ENCODE measurements around the gene EFCAB6.

The EFCAB6 gene

DNA sequence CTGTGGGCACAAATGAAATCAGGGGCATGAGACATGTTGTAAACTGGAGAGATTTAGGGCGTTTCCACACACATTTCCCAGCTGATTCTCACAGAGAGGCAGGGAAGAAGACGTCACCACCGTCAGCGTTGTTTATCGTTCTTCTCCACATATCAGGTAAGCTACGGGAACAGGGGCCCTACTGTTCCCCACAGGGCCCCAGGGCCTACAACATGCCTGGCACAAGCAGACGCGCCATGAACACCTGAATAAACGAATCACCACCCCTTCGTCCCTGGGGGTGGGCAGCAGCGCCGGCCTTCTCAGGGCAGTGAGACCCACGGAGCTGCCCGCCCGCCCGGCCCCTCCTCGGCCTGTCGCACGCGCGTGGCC lies 342 bp downstream of the EFCAB6 start:
- DNase-seq: no peak

DNA sequence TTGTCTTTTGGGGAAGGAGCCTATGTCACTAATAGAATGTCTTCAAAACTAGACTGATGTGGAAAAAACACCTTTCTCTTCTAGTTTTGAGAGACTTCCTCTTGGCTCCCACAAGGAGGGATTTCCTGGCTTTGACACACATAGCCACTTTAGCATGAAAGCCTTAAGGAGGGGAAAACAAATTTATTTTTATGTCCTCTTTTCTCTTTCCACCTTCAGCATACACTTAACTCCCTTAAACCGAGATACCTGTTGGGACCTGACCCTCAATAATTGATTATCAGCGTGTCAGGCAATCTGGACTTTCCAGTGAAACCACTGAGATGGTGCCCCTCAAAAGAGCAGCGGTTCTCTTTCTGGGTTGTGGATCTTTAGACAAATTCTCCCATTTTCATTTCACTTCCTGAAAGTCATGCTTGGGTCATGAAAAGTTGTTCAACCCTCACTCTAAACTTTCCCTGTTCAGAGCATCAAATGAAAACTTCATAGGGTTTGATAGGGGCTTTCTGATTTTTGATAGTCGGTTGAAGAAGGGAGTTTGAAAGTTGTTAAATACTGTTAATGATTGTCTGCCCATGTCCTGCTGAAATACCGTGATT lies 9.1 kb downstream of the EFCAB6 start:
- DNase-seq: no peak

DNA sequence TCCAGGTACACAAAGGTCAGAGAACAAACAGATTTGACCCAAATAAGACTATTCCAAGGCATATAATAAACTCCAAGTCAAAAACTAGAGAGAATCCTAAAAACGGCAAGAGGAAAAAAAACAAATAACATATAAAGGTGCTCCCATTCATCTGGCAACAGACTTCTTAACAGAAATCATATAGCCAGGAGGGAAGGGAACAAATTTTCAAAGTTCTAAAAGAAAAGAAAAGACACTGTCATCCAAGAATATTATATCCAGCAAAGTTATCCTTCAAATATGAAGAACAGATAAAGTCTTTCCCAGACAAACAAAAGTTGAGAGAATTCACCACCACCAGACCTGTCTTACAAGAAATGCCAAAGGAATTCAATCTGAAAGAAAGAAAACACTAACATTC lies 11.1 kb downstream of the EFCAB6 start:
- no peak for DNase-seq

DNA sequence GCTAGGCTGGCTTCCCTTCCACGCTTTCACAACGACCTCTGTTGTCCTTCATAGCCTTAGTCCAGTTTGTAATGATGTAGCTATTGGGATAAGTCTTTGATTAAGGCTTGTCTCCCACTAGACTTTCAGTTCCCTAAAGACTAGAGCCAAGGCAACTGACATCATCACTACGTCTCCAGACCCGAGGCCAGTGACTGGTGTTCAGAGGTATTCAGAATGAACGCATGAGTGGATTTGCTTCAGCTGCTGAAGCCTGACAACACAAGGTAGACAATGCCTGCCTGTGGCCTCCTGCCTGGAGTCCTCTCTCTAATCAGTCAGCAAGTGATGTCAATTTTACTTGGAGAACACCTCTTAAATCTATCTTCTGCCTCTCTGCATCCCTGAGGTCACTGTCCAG lies 13.6 kb downstream of the EFCAB6 start:
- no peak for DNase-seq

DNA sequence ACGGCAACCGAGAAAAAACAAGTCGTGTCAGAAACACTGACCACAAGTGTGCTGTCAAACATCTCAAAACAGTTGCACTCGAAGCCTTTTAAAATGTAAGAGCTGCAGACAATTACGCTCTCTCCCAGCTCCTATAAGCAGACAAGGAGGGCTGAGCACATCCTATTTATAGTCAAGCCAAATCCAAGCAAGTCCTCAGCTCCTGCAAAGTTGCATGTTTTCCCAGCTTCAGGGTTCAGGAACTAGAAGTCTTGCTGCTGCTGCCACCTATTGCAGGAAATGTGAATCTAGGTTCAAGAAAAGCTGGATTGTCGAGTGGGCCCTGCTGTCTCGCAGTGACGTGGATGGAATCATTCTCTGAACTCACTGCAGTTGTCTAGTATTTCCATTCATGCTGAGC lies 15.5 kb downstream of the EFCAB6 start:
- DNase-seq: peak; percentile 70

DNA sequence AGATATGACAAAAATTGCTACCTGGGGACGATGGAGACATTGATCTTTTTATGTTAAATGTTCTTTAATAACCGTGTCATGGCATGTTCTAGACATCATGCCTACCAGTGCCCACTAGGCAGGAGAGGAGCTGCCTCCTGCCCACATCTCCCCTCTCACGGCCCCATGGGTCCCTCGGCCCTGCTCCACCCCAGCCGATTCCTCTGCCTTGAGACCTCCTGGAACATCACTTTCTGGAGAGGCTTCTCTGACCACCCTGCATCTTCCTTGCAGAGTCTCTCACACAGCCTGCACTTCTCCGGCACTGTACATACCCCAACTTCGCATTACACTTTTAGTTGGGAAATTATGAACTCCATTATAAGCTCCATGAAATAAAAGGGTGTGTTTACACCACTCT lies 16.8 kb downstream of the EFCAB6 start:
- DNase-seq: no peak

DNA sequence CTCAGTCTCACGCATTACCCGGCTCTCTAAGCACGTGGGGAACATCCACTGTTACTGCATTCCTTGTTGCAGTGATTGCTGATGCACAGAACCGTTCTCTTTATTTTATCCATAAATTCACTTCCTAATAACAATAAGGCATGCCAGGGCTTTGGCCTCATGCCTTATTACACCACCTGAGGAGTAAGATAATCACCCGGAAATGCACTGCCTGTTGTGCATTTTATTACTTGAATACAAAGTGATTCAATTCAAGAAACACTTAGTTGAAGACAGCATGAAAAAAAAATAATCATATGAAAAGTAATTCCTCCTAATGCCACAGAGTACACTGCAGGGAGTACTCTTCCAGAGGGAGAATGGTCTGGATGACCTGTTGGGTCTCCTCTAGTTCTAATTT lies 19.2 kb downstream of the EFCAB6 start:
- no peak for DNase-seq

DNA sequence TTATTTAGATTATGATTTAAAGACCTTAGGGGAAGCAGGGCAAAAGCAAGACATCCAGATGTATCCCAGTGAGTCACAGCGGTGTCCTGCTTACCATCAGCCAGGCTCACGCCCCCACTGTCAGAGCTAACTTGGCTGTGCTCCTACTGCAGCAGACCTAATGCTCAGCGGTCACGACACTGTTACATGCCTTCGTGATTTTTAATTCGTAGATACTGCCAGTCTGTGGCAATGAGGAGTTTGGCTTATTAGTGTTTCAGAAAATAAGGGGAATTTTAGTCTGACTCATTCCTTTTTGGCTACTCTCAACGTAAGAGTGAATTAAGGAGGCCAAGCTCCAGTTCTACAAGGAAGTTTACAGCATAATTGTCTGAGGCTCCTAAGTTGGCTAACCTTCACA lies 22.7 kb downstream of the EFCAB6 start:
- DNase-seq: no peak

DNA sequence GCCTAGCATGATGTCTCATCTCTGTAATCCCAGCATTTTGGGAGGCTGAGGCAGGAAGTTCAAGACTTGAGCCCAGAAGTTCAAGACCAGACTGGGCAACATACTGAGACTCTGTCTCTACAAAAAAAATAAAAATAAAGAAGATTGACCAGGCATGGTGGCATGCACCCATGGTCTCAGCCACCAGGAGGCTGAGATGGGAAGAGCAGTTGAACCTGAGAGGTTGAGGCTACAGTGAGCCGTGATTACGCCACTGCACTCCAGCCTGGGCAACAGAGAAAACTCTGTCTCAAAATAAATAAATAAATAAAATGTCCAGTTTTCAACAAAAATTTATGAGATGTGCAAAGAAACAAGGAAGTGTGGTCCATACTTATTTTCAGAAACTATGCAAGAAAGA lies 28.3 kb downstream of the EFCAB6 start:
- no peak for DNase-seq

DNA sequence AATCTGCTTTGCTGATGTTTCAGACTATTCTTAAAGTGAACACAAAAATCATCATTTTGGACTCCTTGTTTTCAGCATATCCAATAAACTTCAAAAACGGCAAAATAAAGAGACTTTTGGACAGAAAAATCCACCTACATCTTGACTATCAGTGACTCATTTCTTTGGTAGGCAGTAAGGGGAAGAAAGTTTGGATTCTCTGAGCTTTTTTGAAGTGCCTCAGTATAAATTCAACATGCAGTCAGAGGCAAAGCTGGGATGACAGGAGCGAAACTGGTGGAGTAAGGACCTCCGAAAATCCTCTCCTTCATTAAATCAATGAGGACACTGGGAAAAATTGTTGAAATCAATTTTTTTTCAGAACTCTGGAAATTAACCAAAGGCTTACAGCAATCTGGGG lies 29.7 kb downstream of the EFCAB6 start:
- no peak for DNase-seq

DNA sequence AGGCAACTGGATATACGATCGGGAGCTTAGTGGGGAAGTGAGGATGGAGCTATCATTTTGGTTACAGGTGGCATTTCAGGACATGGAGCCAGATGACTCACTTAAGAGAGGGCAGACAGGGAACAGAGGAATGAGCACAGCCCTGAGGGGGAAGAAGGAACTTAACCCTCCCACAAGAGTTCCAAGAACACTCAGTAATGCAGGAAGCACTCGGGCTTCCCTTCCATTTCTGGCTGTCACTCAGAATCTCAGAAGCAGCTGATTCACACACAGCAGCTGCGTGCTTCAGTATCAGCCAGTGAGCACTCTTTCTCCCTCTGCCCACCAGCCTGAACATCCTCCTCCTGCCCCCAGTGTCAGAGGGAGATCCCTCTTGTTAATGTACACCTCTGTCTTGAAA lies 34.8 kb downstream of the EFCAB6 start:
- DNase-seq: no peak

DNA sequence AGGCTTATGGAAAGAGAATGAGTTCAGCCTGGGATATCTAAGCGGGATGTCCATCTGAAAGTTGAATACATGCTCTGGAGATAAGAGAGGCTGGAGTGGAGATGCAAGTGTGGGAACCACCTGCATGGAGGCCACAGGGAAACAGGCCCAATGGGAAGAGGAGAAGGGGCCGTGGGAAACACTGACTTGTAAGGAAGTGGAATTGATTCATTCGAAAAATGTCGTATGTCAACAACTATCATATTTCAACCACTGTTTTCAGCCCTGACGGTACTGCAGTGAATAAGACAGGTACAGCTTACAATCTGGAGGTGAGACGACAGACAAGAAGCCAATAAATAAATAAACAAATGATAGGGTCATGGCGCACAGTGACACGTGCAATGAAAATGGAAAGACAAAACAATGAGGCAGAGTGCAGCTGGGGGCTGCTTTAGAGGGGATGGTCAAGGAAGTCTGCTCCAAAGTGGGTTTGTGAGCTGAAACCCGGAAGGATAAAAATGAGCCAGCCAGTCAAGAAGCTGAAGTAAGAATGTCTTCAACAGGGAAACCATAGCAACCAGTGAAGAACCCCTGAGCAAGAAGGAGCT lies 35.9 kb downstream of the EFCAB6 start:
- peak; percentile 38 for DNase-seq

DNA sequence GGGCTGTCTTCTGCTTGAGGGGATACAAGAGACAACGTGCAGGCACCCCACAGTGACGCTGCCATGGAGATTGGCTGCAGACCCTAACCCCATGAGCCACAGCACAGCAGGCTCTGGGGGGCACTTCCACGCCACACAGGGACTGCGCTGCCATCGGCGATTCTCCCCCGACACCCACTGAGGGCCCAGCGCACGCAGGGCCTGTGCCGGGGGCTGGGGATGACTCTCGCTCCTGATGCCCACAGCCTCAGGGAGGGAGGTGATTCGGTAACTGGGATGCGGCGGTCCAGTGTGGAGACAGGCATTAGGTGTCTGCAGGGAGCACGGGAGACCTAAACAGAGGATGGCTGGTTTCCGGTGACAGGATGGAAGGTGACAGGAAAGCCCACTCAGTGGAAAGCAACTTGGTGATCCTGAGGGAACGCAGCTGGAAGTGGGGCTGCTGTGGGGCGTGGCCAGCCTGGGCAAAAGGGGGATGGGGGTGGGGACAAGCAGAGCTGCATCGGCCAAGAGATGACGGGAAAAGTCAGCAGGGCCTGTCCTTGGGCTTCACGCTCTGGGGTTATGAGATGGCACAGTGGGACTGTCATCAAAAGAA lies 37.7 kb downstream of the EFCAB6 start:
- no peak for DNase-seq

DNA sequence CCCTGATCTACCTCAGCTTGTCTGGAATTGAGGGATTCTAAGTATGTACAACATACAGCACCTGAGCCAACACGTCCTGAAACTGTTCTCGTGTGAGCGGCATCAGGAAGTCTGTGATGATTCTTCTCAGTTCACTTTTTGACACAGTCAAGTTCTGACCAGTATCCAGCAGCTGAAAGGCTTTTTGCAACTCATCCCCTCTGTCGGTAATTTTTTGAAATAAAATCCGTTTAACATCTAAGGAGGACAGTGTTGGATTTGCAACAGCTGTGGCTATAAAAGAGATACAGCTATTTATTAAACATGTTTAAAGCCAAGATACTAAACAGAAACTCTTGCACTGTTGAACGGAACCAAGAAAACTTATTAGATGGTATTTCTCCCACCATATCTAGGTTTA lies 39.3 kb downstream of the EFCAB6 start:
- no peak for DNase-seq

DNA sequence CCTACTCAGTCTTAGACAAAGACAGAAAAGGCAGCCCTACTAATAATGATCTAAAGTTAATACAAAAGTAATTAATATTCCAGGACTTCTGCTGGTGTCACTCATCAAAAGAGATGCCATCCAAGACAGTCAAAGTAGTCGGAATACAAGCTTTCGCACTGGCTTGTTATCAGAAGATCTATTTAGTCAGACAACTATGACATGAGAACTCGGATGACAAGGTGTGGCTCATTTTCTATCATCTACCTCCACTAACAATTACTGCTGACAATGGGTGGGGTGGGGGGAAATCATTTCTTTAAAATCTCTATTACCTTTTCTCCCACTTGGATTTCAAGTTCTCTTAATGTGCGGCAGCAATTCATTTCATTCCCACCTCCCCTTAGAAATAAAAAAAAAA lies 56.7 kb downstream of the EFCAB6 start:
- DNase-seq: no peak

DNA sequence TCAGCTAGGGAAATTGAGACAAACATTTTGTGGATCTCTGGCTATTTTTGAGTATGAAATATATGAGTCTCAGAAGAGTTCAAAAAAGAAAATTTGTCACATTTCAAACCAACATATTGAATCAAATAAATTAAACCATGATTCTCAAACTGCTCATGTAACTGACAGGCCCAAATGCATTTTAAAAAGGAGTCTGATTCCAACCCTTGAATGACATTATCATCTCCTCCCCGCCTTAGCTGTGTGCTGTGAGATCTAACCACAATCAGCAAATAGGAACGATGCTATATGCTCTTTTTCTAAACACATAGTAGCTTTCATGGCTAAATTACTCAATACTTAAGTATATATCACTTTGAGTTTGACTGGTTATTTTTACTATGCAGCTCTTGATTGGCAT lies 57.1 kb downstream of the EFCAB6 start:
- no peak for DNase-seq

DNA sequence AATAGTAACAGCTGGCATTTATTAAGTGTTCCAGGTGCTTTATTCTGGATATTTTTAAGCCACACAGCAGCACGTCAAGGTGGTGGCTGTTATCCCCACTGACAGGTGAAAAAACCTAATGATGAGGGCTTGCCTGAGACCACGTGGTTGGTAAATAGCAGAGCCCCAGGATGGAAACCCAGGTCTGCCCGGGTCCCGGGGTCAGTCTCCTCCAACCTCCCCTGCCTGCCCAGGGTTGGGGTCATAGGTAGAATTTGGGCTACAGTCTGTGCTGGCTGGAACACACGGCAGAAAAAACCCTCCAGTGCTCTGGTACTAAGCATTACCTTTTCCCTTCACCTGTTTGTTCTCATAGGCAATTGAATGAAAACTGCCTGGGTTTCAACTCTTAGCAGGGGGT lies 57.9 kb downstream of the EFCAB6 start:
- no peak for DNase-seq

DNA sequence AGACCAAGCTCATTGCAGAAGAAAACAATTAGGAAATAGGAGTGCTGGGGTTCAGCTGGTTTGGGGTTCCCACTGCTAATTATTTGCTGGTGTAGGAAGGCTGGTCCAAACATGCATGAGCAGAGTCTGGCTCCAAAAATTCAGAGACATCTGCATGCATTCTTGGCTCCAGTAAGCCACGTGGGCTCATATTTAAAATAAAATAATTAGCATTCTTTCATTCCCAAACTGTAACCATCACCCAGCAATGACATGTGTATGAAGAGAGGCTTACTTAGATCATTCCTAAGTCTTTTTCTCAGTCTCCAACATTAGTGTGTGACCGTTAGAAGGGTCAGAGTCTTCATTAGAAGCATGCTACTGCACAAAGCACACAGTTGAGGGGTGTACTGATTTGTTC lies 58.4 kb downstream of the EFCAB6 start:
- DNase-seq: no peak

DNA sequence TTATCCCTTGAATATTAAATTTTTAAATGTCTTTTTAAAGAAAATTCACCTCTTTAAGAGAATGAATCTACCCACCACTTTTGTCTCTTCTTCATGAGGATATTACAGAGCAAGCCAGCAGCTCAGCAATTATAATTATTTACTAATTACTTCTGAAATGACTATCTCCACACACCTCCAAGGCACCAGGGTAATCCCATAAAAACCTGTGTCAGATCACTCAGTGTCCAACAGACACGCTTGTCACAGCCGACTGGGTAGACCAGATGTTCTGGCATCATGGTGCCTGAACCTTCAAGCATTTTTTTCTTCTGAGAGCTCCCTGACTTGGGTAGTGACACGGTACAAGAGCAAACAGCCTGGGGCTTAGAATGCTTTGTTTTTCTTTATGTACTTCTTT lies 61.4 kb downstream of the EFCAB6 start:
- DNase-seq: no peak

DNA sequence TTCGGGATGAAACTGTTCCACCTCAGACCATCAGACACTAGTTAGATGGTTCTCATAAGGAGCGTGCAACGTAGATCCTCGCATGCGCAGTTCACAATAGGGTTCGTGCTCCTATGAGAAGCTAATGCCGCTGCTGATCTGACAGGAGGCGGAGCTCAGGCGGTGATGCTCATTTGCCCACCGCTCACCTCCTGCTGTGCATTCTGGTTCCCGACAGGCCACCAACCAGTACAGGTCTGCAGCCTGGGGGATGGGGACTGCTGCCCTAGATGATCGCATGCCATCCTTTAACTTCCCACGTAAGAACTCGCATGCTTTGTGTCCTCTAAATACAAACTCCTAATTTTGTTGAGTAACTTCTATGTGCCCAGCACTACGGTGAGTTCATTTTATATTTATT lies 62.6 kb downstream of the EFCAB6 start:
- DNase-seq: no peak

DNA sequence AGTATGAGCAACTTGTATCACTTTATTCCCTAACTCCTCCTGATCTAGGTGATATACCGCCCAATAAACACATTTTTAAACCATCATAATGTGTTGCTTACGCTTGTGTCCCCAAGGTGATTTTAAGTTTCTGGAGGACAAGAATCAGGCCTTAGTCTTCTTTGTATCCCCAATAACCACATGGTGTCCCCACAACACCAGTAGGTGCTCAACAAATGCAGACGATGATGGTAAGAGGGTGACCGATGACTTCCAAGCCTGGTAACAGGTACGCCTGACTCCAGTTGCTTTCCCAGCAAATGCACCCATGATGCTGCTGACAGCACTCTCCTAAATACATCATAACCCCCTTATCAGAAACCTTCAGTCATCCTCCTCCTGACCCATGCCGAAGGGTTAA lies 64.2 kb downstream of the EFCAB6 start:
- no peak for DNase-seq

DNA sequence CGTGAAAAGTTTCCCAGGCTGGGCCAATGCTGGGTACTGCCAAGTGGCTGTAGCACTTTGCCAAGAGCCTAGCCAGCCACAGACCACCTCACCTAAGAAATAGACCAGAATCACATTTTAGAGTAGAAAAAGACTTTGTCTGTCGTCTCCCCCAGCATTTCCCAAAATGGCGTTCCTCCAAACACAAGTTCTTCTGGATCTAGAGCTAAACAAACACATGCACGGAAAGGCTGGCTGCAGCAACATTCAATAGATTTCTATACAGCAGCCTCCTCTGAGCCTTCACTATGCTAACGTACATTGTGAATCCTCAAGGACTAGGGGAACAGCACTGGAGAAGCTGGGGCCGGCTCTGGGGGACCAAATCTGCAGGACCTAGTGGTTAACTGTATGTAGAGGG lies 65.0 kb downstream of the EFCAB6 start:
- no peak for DNase-seq

DNA sequence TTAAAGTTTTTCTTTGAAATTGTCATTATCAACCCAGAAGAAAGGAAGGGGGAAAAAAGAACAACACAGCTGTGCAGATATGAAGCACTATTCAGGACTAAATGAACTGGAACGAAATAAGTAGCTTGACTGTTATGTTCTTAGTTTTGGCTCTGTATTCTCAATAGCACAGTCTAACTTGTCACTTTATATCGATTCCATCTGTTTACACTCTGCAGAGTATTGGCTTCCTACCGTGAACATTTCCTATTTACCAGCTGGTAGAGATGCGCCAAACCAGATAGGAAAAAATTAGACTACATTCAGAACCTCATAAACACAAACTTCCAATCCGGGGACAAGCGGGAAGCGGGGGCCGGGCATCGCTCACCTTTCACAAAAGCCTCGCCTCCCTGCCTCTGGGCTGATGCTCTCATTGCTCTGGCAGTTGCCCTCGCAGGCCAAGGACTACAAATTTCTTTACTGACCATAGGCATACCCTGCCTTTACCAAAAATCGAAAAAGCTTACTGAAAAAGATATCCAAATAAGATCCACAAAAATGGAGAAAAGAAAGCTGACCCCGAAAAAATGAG lies 66.2 kb downstream of the EFCAB6 start:
- DNase-seq: peak; percentile 87

DNA sequence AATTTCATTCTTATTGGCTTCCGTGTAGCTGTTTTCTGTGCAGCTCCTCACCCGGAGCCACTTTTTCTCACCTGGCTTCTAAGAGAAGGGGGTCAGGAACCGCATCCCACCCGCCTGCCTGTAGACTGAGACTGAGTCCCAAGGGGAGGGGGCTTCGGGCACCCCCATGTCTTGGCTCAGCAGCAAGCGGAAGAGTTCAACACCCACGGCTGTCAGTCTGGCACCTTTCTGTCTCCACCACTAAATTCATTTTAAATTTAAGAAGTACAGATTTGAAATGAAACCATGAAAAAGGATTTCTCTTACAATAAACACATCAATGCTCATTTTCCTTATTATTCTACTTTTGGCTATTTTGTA lies 66.7 kb downstream of the EFCAB6 start:
- peak; percentile 33 for DNase-seq
